H1 (cell line): ENCODE measurements around the gene RAB3A. TPM values are rescaled to one million over a fixed set of nuclear protein-coding genes. Genes with fewer than 3 reads are reported as not detected.

Experiments
- CTCF ChIP-seq, 3 experiments: IDR thresholded peaks; 1 replicate in 2 of 3; 2 replicates in 1 of 3; pipeline versions ENCODE4 v1.5.1 to v1.6.1; 2011; ENCODE audit warnings: low read length in 3 of 3, mild to moderate bottlenecking in 3 of 3, inconsistent platforms in 2 of 3, low read depth in 1 of 3, moderate library complexity in 1 of 3; ENCODE audit not compliant: insufficient read depth in 1 of 3; ENCODE audit errors: control extremely low read depth in 1 of 3
- EZH2 ChIP-seq: fragments of 200-600 bp; sonication (generic); IDR thresholded peaks from 2 replicates; pipeline ENCODE4 v1.7.1; 2012; ENCODE audit warnings: low read depth, mild to moderate bottlenecking, moderate library complexity, low read length, inconsistent platforms; ENCODE audit not compliant: severe bottlenecking
- SRF ChIP-seq: IDR thresholded peaks from 2 replicates; pipeline ENCODE4 v1.6.1; 2011; ENCODE audit warnings: mild to moderate bottlenecking, low read depth, low read length, moderate library complexity
- SUZ12 ChIP-seq: fragments of 200-600 bp; sonication (generic); IDR thresholded peaks from 2 replicates; pipeline ENCODE4 v1.6.1; 2012; ENCODE audit warnings: mild to moderate bottlenecking, inconsistent platforms, low read length, moderate library complexity, mixed read lengths
- polyA plus RNA-seq, 7 experiments: library from polyadenylated mRNA; depleted of rRNA in 3 of 7; stranded (reverse) in 5 of 7; unstranded in 2 of 7; fragments of >200 nt in 5 of 7; fragments of 200-250 nt in 2 of 7; gene quantifications; 1 replicate in 5 of 7; 2 replicates in 1 of 7; 4 replicates in 1 of 7; pipeline versions ENCODE4 v1.2.1 to v1.2.3, GENCODE V29; 2011 to 2013; ENCODE audit warnings: missing spikeins in 2 of 7, mixed read lengths in 2 of 7
- total RNA-seq: library from RNA; stranded (reverse); fragmentation: NEBNext Ultra II Directional; extraction: Animal tissue kit (Norgen Biotek cat#: 25700); gene quantifications from 2 replicates; pipeline ENCODE4 v1.2.1, GENCODE V29; 2021
- TF ChIP-seq, protein P1 (sequence below): IDR thresholded peaks from 2 replicates; pipeline ENCODE4 v1.6.1; 2012; ENCODE audit warnings: low read length, inconsistent platforms

The RAB3A gene
- total and polyA plus RNA-seq, 2 of the 8 experiments (the other 6 are each of a cell fraction or from before 2014, with no cell fraction given), result 13.6 to 14.2 TPM

- TF ChIP-seq SRF, result no peak
- no peak for TF ChIP-seq SUZ12
- TF ChIP-seq, protein P1, sequence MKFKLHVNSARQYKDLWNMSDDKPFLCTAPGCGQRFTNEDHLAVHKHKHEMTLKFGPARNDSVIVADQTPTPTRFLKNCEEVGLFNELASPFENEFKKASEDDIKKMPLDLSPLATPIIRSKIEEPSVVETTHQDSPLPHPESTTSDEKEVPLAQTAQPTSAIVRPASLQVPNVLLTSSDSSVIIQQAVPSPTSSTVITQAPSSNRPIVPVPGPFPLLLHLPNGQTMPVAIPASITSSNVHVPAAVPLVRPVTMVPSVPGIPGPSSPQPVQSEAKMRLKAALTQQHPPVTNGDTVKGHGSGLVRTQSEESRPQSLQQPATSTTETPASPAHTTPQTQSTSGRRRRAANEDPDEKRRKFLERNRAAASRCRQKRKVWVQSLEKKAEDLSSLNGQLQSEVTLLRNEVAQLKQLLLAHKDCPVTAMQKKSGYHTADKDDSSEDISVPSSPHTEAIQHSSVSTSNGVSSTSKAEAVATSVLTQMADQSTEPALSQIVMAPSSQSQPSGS, result no peak
- TF ChIP-seq EZH2, result no peak
- TF ChIP-seq CTCF (IDR thresholded peaks at IDR 0.05; ENCODE audit: control extremely low read depth in 1 of 3, insufficient read depth in 1 of 3, low read depth in 1 of 3, low read length in 3 of 3), result no peak
Observed at GRCh38 chr19:18194181-18194530, 9.7 kb downstream of the RAB3A start (continued).
